DMS 273 (cell line): ENCODE measurements around the gene VDAC1.
A peak's percentile ranks its signal among the peaks of the same experiment; 100 is the strongest.
"Not testable (repeated sequence)": the region's sequence is repeated elsewhere in the genome, so short reads cannot be mapped to it uniquely, and the experiment has no call there.

Experiments used
- DNase-seq: peaks from one replicate; lab custom pipeline; 2025; ENCODE audit not compliant: unreplicated experiment; lab: John Stamatoyannopoulos, UW

VDAC1 gene

DNA sequence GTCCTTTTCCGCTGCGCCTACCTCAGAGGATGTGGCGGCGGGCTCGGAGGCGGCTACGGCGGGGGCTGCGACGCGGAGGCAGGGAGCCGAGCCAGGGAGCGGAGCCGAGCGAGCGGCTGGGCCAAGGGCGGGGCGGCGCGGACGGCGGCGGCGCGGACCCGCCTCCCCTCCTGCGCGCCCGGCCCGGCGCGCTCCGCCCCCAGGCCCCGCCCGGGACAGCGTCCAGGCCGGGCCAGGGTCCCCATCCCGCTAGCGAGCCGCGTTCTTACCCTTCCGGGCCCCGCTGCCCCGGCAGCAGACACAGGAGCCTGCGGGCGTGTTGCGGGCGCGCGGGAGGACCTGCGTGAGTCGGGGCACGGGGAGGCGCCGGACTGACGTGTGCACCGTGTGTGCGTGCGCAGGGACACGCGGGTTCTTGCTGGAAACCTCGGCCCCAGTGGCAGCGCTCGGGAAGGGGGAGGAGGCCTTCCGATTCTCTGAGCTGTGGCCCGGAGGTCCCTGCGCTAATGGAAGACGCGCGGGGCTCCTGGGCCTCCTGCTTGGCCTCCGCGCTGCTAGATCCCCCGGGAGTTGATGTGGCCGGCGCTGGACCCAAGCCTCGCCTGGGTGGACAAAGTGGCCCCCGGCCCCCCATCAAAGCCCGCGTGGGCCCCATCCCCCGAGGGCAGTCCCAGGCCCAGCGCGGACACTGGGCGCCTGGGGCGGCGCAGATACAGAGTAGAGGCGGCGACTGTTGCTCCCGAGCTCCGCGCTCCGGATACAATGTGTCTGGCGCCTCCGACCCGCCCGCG lies at the start of gene VDAC1:
VDAC1 (minus strand) TSS at position 350 of the 791 bp plus-strand sequence. CDS start 11,963 bp downstream, outside the sequence.
- DNase-seq = peak; percentile 93

GRCh38 chr5:134053840-134054338 lies 49.1 kb upstream of the VDAC1 start:
- no peak for DNase-seq

GRCh38 chr5:134053314-134053839 lies 48.6 kb upstream of the VDAC1 start:
- DNase-seq = no peak

DNA sequence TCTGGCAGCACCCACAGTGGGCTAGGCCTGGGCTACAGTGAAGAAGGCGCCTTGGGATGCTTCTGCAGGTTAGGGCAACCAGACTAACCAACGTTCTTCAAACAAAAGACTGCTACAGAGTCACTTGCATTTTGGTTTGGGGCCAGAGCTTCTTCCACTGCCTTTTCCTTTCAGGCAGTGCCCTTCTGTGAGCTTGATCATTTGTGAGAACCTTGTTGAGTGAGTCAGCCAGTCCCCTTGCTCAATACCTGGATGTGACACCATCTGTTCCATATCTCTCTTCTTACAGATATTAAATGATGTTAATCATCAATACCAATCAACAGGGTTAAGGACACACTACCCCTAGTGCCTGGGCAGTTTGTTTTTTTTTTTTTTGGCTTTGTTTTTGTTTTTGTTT lies 46.5 kb upstream of the VDAC1 start:
- DNase-seq = no peak

DNA sequence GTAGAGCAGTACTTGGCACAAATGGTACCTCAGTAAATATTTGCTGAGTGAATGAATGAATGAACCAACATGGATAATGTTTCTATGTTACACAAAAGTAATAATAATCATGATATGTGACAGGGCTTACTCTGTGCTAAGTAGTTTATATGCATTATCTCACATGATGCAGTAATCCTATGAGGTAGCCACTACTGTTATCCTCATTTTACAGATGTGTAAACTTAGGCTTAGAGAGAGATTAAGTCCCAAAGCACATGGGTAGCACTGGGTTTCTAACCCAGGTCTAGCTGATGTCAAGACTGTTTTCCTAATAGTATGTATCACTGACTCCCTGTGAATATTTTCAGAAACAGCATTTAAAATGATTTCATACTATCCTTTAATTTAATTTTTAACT lies 44.1 kb upstream of the VDAC1 start:
- no peak for DNase-seq

GRCh38 chr5:134047687-134048056 lies 42.9 kb upstream of the VDAC1 start:
- DNase-seq = no peak

DNA sequence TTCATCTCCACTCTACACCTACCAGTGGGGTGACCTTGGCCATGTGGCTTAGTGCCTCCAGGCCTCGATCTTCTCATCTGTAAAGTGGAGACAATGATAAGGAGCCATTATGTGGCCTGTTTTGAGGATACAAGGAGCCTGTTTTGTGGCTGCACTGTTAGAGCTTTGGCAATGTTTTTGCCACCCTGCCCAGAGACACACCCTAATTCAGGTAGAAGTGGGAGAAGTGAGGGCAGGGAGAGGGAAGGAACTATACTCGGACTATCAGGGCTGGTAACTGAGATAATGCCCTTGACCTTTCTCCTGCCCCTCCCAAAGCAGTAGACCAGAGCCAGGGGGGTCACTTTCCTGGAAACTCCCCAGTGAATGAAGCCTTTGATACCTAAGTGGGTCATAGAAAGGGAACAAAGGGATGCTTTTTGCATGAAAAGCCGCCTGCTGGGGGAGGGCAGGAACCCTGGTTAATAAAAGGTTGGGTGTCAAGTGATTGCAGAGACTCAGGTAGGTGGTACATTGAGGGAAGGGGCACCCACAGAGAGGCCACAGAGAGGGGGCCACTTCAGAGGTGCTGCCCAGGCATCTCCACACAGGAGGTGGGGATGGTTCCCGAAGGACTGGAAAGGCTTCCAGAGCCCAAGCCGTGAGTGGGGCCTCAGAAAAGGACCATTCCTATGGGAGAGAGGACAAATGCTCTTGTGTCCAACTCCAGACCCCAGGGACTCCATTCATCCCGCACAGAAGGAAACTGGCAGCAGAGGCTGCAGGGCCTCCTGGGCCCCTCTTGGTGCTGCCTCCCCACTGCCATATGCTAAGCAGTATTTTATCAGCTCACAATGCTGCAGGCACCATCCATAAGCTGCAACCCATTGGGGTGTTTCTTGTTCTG lies 42.3 kb upstream of the VDAC1 start:
- no peak for DNase-seq

GRCh38 chr5:134046330-134046729 lies 41.6 kb upstream of the VDAC1 start:
- no peak for DNase-seq

DNA sequence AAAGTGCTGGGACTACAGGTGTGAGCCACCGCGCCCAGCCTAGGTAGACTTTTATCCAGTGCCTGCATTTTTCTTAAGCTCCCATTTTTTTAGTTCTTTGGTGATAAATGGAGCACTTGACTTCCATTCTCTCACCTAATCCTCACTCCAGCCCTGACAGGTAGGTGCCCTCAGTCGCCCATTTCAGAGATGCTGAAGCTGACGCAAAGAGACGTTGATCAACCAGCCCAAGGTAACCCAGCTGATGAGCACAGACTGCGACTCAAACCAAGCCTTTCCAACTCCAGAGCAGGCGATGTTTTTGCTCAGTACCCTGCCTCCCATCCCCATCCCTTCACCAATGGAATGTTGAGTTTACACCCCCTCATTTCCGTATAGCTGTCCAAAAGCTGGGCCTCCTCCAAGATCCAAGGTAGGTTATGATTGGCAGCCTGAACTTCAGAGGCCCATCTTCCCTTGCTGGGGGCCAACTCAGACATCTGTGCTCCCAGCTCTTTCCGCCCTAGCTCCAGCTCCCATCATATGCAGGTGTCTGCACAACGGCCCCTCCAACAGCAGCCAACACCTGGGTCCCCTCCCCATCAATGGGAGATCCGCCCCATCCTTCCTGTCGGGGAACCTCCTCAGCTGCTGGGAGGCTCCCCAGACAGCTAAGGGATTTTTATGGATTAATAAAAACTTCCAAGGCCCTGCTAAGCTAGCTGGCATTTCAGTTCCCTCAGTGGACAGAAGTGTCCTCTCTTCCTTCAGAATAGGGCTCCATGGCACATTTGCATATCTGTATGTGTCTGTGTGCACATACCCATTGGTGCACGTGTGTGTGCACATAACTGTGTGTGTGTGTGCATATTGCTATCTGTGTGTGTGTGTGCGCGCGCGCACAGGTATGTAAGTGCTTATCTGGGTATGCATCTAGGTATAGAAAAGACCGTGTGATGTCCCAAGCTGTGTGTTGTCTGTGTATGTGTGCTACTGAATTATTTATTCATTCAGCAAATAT lies 39.3 kb upstream of the VDAC1 start:
- DNase-seq = no peak

- no peak for DNase-seq
Measured at GRCh38 chr5:134041570-134042411, 37.0 kb upstream of the VDAC1 start.

DNA sequence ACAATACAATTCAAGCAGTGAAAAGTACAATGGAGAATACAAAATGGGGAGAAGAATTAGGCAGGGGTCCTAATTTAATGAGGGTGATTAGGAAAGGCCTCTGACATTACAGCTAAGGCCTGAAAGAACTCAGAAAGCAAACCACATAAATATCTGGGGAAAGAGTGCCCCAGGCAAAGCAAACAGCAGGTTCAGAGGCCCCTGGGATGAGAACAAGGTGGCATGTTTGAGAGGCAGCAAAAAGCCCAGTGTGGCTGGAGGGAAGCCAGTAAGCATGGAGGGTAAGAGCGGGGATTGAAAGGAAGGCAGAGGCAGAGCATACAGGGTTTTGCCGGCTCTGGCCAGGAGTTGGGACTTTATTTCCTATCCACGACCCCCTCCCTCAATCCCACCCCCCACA lies 33.4 kb upstream of the VDAC1 start:
- peak; percentile 27 for DNase-seq

DNA sequence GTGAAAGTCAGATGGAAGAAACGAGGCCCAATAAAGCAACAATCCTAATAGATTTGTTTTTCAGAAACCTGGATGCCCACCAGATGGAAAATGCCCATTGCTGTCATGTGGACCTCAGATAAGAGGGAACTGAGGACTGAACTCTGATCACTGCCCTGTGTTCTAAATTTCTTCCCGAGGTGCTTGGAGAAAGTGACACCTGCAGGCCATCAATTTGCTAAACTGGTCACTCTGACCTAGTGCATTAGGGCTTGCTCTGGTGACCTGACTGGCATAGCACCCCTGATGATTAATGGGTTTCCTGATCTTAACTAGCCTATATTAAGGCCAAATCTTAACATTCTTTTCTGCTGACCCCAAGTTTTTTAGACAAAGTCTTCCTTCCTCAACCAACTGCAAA lies 32.4 kb upstream of the VDAC1 start:
- no peak for DNase-seq

- DNase-seq = no peak
Measured at GRCh38 chr5:134034326-134034725, 29.6 kb upstream of the VDAC1 start.

DNA sequence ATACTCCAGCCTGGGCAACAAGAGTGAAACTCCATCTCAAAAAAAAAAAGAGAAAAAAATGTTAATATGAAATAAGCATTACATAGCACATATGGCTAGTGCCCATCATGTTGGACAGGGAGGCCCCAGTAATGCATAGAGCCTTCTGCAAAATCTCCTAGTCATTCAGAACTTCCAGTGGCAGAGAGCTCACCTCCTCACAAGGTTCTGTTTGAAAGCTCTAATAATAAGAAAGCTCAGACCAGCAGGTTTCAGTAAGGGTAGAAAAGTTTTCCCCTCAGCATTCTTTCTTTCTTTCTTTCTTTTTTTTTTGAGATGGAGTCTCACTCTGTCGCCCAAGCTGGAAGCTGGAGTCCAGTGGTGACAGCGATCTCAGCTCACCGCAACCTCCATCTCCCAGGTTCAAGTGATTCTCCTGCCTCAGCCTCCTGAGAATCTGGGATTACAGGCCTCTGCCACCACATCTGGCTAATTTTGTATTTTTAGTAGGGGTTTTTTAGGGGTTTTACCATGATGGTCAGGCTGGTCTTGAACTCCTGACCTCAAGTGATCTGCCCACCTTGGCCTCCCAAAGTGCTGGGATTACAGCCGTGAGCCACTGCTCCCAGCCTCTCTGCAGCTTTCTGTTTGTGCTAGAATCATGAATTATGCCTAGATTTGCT lies 25.7 kb upstream of the VDAC1 start:
- not testable (repeated sequence) for DNase-seq

DNA sequence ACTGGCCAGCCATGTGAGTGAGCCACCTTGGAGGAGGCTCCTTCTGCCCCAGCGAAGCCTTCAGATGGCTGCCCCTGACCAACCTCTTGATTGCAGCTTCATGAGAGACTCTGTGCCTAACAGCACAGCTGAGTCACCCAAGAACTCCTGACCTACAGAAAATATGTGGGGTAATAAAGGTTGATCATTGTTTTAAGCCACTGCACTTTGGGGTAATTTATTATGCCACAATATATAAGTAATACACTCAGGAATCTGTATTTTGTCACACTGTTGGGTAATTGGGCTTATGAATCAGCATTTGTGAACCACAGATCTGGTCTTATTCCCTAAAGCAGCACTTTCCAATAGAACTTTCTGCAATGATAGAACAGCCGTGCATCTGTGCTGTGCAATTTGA lies 24.4 kb upstream of the VDAC1 start:
- DNase-seq = no peak

GRCh38 chr5:134028496-134028895 lies 23.7 kb upstream of the VDAC1 start:
- no peak for DNase-seq

- DNase-seq = no peak
Measured at GRCh38 chr5:134027288-134027615, 22.5 kb upstream of the VDAC1 start.

- peak; percentile 88 for DNase-seq
Measured at GRCh38 chr5:134026521-134027287, 21.9 kb upstream of the VDAC1 start.
